Measurements from ENCODE around the gene PSKH1. TPM values are rescaled to one million over a fixed set of nuclear protein-coding genes. Genes with fewer than 3 reads are reported as not detected.

PSKH1 gene
- total and polyA plus RNA-seq, 9 of the 15 experiments (the other 6 are each of a cell fraction or from before 2014, with no cell fraction given), result 0.96 to 20.9 (median 9.4) TPM

DNA sequence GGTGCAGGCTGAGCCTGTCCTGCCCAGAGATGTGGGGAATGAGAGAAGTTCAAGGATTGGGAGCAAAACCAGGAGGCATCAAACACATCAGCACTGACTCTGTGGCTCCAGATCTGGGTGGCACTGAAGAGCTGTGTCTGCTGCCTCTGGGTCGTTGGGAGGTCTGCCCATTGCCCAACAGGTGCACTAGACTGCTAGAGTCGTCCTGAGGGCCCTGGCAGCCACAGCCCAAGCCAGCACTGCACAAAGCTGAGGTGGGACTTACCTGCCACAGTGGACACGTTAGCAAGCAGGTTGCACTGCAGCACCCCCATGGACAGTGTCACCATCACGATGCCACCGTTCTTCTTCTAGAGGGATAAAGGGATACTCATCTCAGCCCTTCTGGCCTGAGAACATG lies 84.0 kb downstream of the PSKH1 start:
- Histone ChIP-seq H3K27ac (ENCODE audit: extremely low read depth, low read depth, low read length) (no peak overlapping the region), H3K9me1 (ENCODE audit: control insufficient read depth, insufficient read depth, low read length) (no peaks in the 10 kb centered on the region), H2AFZ (ENCODE audit: low read depth, low read length) (no peak overlapping the region), H3K9ac (ENCODE audit: insufficient read depth in 1 of 2, low read depth in 2 of 2, low read length in 2 of 2) (peak overlapping the region in 1 of 2 experiments; percentile 75; a peak in 2 of 4 replicates), H3K36me3 (ENCODE audit: control insufficient read depth, insufficient read depth, low read length) (no peaks in the 10 kb centered on the region), H4K20me1 (replicated peaks; ENCODE audit: control insufficient read depth, insufficient read depth, low read length) (no peaks in the 10 kb centered on the region), H3K27me3 (ENCODE audit: control insufficient read depth in 2 of 2, insufficient read depth in 2 of 2, low read length in 2 of 2) (peaks cover 0 to 4% of the 10 kb centered on the region in 2 experiments; a peak in 1 of 5 replicates), H3K4me3 (no peak overlapping the region), H3K4me1 (replicated peaks in 1 of 2; ENCODE audit: control insufficient read depth in 2 of 2, insufficient read depth in 2 of 2, low read length in 2 of 2) (peaks cover 0 to 18% of the 10 kb centered on the region in 2 experiments; a peak in 3 of 5 replicates), H3K9me3 (replicated peaks; ENCODE audit: control insufficient read depth, insufficient read depth, low read depth, low read length) (no peaks in the 10 kb centered on the region), H3K4me2 (ENCODE audit: insufficient read depth, low read length) (no peak overlapping the region), H3K79me2 (ENCODE audit: control insufficient read depth, insufficient read depth, low read length) (no peaks in the 10 kb centered on the region)
- no TSS peak for BruUV-seq (replicated peaks)
- intact Hi-C loops (cut with micrococcal nuclease) (no loop called here), in situ Hi-C loops (cut with MboI) (no loop called here)
- ChIA-PET POLR2A (interaction anchor here (0.7 to 1.1 kb wide), 3 partner anchors 13 to 131 kb away, joined by 3 read pairs; no protein-coding TSS in a partner anchor), CTCF (ENCODE audit: low intra/inter-chr PET ratio) (no interaction called here)
- DNase-seq (ENCODE audit: extremely low read depth in 1 of 4, low spot score in 3 of 4) (no peak), ATAC-seq (no peak), FAIRE-seq (no peak)
- WGBS (ENCODE audit: insufficient coverage, low coverage, missing lambda C conversion rate), result 4% methylated on average over 5 of the region's 5 CpGs
- TF ChIP-seq, protein P1, sequence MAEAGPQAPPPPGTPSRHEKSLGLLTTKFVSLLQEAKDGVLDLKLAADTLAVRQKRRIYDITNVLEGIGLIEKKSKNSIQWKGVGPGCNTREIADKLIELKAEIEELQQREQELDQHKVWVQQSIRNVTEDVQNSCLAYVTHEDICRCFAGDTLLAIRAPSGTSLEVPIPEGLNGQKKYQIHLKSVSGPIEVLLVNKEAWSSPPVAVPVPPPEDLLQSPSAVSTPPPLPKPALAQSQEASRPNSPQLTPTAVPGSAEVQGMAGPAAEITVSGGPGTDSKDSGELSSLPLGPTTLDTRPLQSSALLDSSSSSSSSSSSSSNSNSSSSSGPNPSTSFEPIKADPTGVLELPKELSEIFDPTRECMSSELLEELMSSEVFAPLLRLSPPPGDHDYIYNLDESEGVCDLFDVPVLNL (CRISPR knock-in tag; IDR thresholded peaks at IDR 0.05; ENCODE audit: low read depth), result no peak
- TF ChIP-seq DDX20 (tag; IDR thresholded peaks at IDR 0.05; ENCODE audit: low read depth) (no peak), CHD4 (IDR thresholded peaks at IDR 0.05; ENCODE audit: insufficient read depth, insufficient replicate concordance, low read depth, low read length, poor library complexity, severe bottlenecking) (no peak), ZNF75A (CRISPR knock-in tag; IDR thresholded peaks at IDR 0.05) (no peak), ZNF124 (CRISPR knock-in tag; IDR thresholded peaks at IDR 0.05) (no peak), BMI1 (IDR thresholded peaks at IDR 0.05; ENCODE audit: low read length) (no peak), GABPB1 (CRISPR knock-in tag; IDR thresholded peaks at IDR 0.05) (no peak), NFE2 (IDR thresholded peaks at IDR 0.05; ENCODE audit: low read depth) (no peak), NR4A1 (CRISPR knock-in tag; IDR thresholded peaks at IDR 0.05) (no peak), NR4A1 (tag; IDR thresholded peaks at IDR 0.05) (no peak), ZNF699 (CRISPR knock-in tag; IDR thresholded peaks at IDR 0.05; ENCODE audit: insufficient replicate concordance) (no peak)
- TF ChIP-seq, protein P2, sequence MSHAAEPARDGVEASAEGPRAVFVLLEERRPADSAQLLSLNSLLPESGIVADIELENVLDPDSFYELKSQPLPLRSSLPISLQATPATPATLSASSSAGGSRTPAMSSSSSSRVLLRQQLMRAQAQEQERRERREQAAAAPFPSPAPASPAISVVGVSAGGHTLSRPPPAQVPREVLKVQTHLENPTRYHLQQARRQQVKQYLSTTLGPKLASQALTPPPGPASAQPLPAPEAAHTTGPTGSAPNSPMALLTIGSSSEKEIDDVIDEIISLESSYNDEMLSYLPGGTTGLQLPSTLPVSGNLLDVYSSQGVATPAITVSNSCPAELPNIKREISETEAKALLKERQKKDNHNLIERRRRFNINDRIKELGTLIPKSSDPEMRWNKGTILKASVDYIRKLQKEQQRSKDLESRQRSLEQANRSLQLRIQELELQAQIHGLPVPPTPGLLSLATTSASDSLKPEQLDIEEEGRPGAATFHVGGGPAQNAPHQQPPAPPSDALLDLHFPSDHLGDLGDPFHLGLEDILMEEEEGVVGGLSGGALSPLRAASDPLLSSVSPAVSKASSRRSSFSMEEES (CRISPR knock-in tag; IDR thresholded peaks at IDR 0.05), result no peak
- TF ChIP-seq, protein P3, sequence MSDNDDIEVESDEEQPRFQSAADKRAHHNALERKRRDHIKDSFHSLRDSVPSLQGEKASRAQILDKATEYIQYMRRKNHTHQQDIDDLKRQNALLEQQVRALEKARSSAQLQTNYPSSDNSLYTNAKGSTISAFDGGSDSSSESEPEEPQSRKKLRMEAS (CRISPR knock-in tag; IDR thresholded peaks at IDR 0.05), result no peak
- TF ChIP-seq, protein P4, sequence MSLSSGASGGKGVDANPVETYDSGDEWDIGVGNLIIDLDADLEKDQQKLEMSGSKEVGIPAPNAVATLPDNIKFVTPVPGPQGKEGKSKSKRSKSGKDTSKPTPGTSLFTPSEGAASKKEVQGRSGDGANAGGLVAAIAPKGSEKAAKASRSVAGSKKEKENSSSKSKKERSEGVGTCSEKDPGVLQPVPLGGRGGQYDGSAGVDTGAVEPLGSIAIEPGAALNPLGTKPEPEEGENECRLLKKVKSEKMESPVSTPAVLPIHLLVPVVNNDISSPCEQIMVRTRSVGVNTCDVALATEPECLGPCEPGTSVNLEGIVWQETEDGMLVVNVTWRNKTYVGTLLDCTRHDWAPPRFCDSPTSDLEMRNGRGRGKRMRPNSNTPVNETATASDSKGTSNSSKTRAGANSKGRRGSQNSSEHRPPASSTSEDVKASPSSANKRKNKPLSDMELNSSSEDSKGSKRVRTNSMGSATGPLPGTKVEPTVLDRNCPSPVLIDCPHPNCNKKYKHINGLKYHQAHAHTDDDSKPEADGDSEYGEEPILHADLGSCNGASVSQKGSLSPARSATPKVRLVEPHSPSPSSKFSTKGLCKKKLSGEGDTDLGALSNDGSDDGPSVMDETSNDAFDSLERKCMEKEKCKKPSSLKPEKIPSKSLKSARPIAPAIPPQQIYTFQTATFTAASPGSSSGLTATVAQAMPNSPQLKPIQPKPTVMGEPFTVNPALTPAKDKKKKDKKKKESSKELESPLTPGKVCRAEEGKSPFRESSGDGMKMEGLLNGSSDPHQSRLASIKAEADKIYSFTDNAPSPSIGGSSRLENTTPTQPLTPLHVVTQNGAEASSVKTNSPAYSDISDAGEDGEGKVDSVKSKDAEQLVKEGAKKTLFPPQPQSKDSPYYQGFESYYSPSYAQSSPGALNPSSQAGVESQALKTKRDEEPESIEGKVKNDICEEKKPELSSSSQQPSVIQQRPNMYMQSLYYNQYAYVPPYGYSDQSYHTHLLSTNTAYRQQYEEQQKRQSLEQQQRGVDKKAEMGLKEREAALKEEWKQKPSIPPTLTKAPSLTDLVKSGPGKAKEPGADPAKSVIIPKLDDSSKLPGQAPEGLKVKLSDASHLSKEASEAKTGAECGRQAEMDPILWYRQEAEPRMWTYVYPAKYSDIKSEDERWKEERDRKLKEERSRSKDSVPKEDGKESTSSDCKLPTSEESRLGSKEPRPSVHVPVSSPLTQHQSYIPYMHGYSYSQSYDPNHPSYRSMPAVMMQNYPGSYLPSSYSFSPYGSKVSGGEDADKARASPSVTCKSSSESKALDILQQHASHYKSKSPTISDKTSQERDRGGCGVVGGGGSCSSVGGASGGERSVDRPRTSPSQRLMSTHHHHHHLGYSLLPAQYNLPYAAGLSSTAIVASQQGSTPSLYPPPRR (CRISPR knock-in tag; IDR thresholded peaks at IDR 0.05; ENCODE audit: borderline replicate concordance), result no peak
